Stimulated activated CD8-positive, alpha-beta memory T cell treated with anti-CD3 and anti-CD28 coated beads, Interleukin-4, amount 100 ng/mL, for 4 hours (primary cell): ENCODE data around the gene TVP23B.
"Not testable (repeated sequence)": the region's sequence is repeated elsewhere in the genome, so short reads cannot be mapped to it uniquely, and the experiment has no call there.

ENCODE experiments used
- DNase-seq, 2 donors: peaks; one replicate each; pipeline ENCODE4 v3.0.0-alpha.2; 2020; ENCODE audit warnings: low read depth in 2 of 2, low spot score in 1 of 2

TVP23B gene

GRCh38 chr17:18780991-18781718 lies at the start of gene TVP23B:
TSS of gene TVP23B (plus strand) at chr17:18781183. CDS start at chr17:18781294, 111 bp downstream.
- peak; percentile 92 to 95 for DNase-seq

- not testable (repeated sequence) for DNase-seq
Observed at GRCh38 chr17:18732438-18732837, 48.5 kb upstream of the TVP23B start.

GRCh38 chr17:18733350-18733749 lies 47.6 kb upstream of the TVP23B start:
- not testable (repeated sequence) for DNase-seq

- DNase-seq, result not testable (repeated sequence)
Observed at GRCh38 chr17:18739616-18740391, 41.2 kb upstream of the TVP23B start.

- not testable (repeated sequence) for DNase-seq
Observed at GRCh38 chr17:18741228-18741627, 39.8 kb upstream of the TVP23B start.

- not testable (repeated sequence) for DNase-seq
Observed at GRCh38 chr17:18743699-18744421, 37.1 kb upstream of the TVP23B start, which contains the start of gene FBXW10. TSS of gene FBXW10 (plus strand) at chr17:18744054. CDS start at chr17:18744245, 191 bp downstream.

GRCh38 chr17:18744726-18745125 lies 36.3 kb upstream of the TVP23B start:
- not testable (repeated sequence) for DNase-seq

GRCh38 chr17:18746551-18746950 lies 34.4 kb upstream of the TVP23B start:
- DNase-seq, result not testable (repeated sequence)

GRCh38 chr17:18747501-18747900 lies 33.5 kb upstream of the TVP23B start:
- DNase-seq, result not testable (repeated sequence)

- not testable (repeated sequence) for DNase-seq
Observed at GRCh38 chr17:18750242-18750641, 30.7 kb upstream of the TVP23B start.

GRCh38 chr17:18753829-18754409 lies 27.1 kb upstream of the TVP23B start:
- not testable (repeated sequence) for DNase-seq

GRCh38 chr17:18755969-18756368 lies 25.0 kb upstream of the TVP23B start:
- DNase-seq, result not testable (repeated sequence)

GRCh38 chr17:18757368-18758044 lies 23.5 kb upstream of the TVP23B start:
- not testable (repeated sequence) for DNase-seq

GRCh38 chr17:18758344-18758743 lies 22.6 kb upstream of the TVP23B start:
- DNase-seq, result not testable (repeated sequence)

GRCh38 chr17:18760221-18760620 lies 20.8 kb upstream of the TVP23B start:
- DNase-seq, result not testable (repeated sequence)

GRCh38 chr17:18770572-18770971 lies 10.4 kb upstream of the TVP23B start:
- not testable (repeated sequence) for DNase-seq

- not testable (repeated sequence) for DNase-seq
Observed at GRCh38 chr17:18771066-18771465, 9.9 kb upstream of the TVP23B start.

GRCh38 chr17:18772471-18772870 lies 8.5 kb upstream of the TVP23B start:
- DNase-seq, result no peak

GRCh38 chr17:18781805-18782204 lies 822 bp downstream of the TVP23B start:
- DNase-seq, result not testable (repeated sequence)

GRCh38 chr17:18785933-18786332 lies 5.0 kb downstream of the TVP23B start:
- DNase-seq, result not testable (repeated sequence)
